Stimulated activated naive B cell treated with anti-CD40 and anti-IgM and Interleukin-4, amounts not matched to agents 10 μg/mL and 1 μg/mL and 100 μg/mL, for 72 hours (primary cell): ENCODE measurements around the gene C10orf88.
"Not testable (repeated sequence)": the region's sequence is repeated elsewhere in the genome, so short reads cannot be mapped to it uniquely, and the experiment has no call there.

Experiments used
- ATAC-seq, 2 donors: fragments of 150-1000 bp; cut with Tn5 transposase; replicated peaks; 2 replicates each; pipeline ENCODE4 v1.10.0; 2021; ENCODE audit warnings: moderate library complexity in 1 of 2
- DNase-seq: peaks from one replicate; pipeline ENCODE4 v3.0.0; 2021
- H3K27ac Mint-ChIP-seq: one replicate; pipeline ENCODE4 v1.8.0; 2022; ENCODE audit warnings: mild to moderate bottlenecking, mixed read lengths
- H3K27me3 Mint-ChIP-seq, 2 donors: one replicate each; pipeline ENCODE4 v1.8.0; 2022; ENCODE audit warnings: mixed read lengths in 2 of 2
- H3K36me3 Mint-ChIP-seq, 2 donors: one replicate each; pipeline ENCODE4 v1.8.0; 2022; ENCODE audit warnings: mixed read lengths in 2 of 2, mild to moderate bottlenecking in 1 of 2
- H3K4me1 Mint-ChIP-seq, 2 donors: one replicate each; pipeline ENCODE4 v1.8.0; 2022; ENCODE audit warnings: mixed read lengths in 2 of 2, mild to moderate bottlenecking in 1 of 2
- H3K4me3 Mint-ChIP-seq, 2 donors: one replicate each; pipeline ENCODE4 v1.8.0; 2022; ENCODE audit warnings: mild to moderate bottlenecking in 2 of 2, mixed read lengths in 2 of 2, moderate library complexity in 1 of 2
- H3K9me3 Mint-ChIP-seq, 2 donors: one replicate each; pipeline ENCODE4 v1.8.0; 2022; ENCODE audit warnings: mixed read lengths in 2 of 2, mild to moderate bottlenecking in 1 of 2

The C10orf88 gene

DNA sequence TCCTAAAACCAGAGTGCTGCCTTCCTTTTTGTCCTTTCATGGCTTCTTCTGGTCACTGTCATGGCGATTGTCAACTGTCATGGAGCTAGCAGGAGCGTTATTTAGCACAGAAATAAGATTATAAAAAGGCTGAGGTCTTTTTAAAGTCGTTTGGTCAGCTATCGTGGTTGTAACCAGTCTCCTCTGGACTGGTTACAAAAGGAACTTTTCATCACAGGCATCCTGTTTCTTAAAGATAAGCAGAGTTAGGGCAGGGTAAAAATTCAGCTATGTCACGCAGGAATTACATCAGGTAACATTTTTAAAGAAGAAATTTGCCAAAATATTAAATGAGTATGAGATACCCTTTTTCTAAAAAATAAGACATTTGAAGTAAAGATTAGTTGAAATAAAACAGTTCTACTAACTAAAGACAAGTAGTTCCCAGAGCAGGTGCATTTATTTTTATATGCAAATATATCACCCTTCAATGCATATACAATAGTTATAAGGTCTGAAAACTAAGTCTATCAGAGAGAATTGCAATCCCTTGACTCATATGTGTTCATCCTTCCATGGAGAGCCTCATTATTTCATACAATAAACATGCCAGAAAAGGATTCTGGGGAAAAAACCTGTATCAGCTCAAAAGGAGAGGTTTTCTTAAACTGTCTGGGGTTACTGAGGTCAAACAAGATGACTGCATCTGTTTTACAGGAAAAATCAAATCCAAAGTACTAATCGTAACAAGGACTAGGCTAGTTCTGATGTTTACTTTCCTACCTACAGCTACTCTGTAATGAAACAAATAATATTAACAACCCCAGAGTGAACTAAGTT lies 22.7 kb downstream of the C10orf88 start:
- no peaks in the 10 kb centered on the region for H3K27me3 Mint-ChIP-seq
- DNase-seq (no peak), ATAC-seq (no peak)
- H3K36me3 Mint-ChIP-seq: peaks cover 10 to 19% of the 10 kb centered on the region in 2 donors
- no peaks in the 10 kb centered on the region for H3K4me1 Mint-ChIP-seq
- no peak overlapping the region for H3K27ac Mint-ChIP-seq
- H3K9me3 Mint-ChIP-seq: no peaks in the 10 kb centered on the region
- no peak overlapping the region for H3K4me3 Mint-ChIP-seq

DNA sequence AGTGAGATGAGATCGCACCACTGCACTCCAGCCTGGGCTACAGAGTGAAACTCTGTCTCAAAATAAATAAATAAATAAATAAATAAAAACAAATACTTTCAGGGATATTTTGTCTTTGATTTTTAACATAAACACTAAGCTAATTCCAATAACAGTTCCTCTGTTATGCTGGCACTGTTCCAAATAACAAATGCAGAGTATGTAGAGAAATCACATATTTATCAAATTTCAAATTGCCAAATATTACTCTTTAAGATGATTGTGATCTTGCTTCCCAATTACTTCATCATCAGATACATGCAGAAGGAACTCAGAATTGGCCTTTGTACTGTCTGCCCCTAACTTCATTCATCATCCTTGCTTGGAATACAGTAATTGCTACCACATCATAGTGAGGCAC lies 23.9 kb downstream of the C10orf88 start:
- no peaks in the 10 kb centered on the region for H3K9me3 Mint-ChIP-seq
- ATAC-seq: no peak
- H3K4me3 Mint-ChIP-seq: no peak overlapping the region
- H3K27ac Mint-ChIP-seq: no peak overlapping the region
- H3K36me3 Mint-ChIP-seq: peaks cover 7 to 14% of the 10 kb centered on the region in 2 donors
- no peaks in the 10 kb centered on the region for H3K27me3 Mint-ChIP-seq
- DNase-seq: no peak
- no peaks in the 10 kb centered on the region for H3K4me1 Mint-ChIP-seq

DNA sequence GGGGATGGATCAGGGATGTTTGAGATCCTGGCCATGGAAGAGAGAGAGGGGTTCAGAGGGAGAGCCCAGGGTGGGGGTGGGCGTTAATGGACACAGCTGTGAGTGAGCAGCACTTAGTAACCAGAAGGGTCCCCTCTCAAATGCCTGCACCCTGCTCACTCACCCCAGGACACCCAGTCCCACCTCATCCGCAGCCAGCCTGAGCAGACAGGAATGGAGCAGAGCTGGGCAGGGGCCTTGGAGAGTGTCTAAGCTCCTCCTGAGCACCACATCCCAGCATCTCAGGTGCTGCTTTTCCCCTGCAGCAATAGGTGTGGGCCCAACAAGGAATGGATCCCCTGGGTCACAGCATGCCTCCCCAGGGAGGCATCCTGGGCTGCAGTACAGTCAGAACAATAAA lies 38.3 kb downstream of the C10orf88 start:
- Mint-ChIP-seq H3K9me3 (peaks cover 4 to 5% of the 10 kb centered on the region in 2 donors), H3K27me3 (peaks cover 0 to 9% of the 10 kb centered on the region in 2 donors), H3K27ac (no peak overlapping the region), H3K4me3 (no peak overlapping the region), H3K4me1 (no peaks in the 10 kb centered on the region), H3K36me3 (peaks cover 5 to 6% of the 10 kb centered on the region in 2 donors)
- ATAC-seq: no peak
- no peak for DNase-seq

DNA sequence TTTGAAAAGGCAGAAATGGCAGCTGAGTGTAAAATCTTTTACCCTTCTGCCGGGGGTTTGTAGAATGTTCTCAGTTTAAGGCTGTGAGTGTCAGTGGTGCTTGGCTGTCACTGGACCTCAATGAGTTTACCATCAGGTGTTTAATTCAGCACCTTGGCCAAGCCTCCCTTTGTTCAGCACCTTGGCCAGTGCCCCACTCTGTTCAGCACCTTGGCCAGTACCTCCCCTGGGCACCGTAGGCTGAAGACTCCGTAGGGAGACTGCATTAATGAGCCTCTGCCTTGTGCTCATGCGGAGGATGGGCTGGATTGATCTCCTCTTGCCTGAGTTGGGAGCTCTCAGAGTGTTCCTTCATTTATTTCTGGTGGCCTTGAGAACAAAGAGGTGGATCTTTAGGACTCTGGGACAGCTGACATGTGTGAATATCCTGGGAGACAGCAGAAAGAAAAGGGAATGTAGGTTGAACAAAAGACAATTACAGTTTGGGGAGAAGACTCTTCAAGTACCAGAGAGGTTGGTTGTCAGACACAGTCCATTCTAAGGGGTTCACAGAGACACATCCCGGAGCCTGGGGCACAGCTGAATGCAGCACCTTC lies 42.0 kb downstream of the C10orf88 start:
- Mint-ChIP-seq H3K27ac (no peak overlapping the region), H3K27me3 (peaks cover 8 to 22% of the 10 kb centered on the region in 2 donors), H3K36me3 (no peaks in the 10 kb centered on the region), H3K4me3 (no peak overlapping the region), H3K9me3 (peaks cover 0 to 5% of the 10 kb centered on the region in 2 donors), H3K4me1 (no peaks in the 10 kb centered on the region)
- peak; percentile 4 for DNase-seq
- ATAC-seq: peak; percentile 44 to 52

DNA sequence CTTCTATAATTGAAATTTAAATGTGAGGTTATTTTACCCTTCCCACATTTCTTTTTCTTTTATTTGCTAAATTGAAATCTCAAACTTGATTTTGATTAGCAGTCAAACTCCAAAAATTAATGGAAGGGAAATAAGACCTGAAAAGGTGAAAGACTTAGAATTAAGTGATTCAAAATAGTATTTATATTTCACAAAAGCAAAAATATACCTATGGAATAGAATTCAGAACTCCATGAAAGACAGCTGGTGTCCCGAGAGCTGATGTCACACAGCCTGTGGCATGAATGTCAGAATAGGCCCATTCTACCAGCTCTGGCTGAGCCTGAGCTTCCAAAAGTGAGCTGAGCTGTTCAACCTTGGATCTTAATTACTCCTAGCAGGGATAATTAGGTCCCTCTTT lies 43.7 kb downstream of the C10orf88 start, which contains the start of gene FAM24A:
TSS of gene FAM24A (plus strand) at position 301 of the 400 bp plus-strand sequence. CDS start 1,025 bp downstream, outside the sequence.
- H3K4me1 Mint-ChIP-seq: no peaks in the 10 kb centered on the region
- H3K27ac Mint-ChIP-seq: no peak within 1 kb of the TSS
- H3K36me3 Mint-ChIP-seq: no peaks in the 10 kb centered on the region
- H3K9me3 Mint-ChIP-seq: peaks cover 0 to 2% of the 10 kb centered on the region in 2 donors
- peaks cover 14 to 21% of the 10 kb centered on the region in 2 donors for H3K27me3 Mint-ChIP-seq
- DNase-seq: no peak
- ATAC-seq: no peak
- no peak within 1 kb of the TSS for H3K4me3 Mint-ChIP-seq

DNA sequence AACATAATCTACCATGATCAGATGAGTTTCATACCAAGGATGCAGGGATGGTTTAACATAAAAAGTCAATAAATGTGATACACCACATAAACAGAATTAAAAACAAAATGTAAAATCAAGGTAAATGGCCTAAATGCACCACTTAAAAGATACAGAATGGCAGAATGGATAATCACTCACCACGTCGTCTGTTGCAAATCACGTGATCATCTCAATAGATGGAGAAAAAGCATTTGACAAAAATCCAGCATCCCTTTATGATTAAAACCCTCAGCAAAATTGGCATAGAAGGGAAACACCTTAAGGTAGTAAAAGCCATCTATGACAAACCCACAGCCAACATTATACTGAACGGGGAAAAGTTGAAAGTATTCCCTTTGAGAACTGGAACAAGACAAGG lies 50.2 kb downstream of the C10orf88 start:
- not testable (repeated sequence) for H3K27ac Mint-ChIP-seq, H3K4me1 Mint-ChIP-seq, H3K9me3 Mint-ChIP-seq, H3K36me3 Mint-ChIP-seq, DNase-seq, ATAC-seq, H3K4me3 Mint-ChIP-seq
- peaks cover 48 to 53% of the 10 kb centered on the region in 2 donors for H3K27me3 Mint-ChIP-seq

DNA sequence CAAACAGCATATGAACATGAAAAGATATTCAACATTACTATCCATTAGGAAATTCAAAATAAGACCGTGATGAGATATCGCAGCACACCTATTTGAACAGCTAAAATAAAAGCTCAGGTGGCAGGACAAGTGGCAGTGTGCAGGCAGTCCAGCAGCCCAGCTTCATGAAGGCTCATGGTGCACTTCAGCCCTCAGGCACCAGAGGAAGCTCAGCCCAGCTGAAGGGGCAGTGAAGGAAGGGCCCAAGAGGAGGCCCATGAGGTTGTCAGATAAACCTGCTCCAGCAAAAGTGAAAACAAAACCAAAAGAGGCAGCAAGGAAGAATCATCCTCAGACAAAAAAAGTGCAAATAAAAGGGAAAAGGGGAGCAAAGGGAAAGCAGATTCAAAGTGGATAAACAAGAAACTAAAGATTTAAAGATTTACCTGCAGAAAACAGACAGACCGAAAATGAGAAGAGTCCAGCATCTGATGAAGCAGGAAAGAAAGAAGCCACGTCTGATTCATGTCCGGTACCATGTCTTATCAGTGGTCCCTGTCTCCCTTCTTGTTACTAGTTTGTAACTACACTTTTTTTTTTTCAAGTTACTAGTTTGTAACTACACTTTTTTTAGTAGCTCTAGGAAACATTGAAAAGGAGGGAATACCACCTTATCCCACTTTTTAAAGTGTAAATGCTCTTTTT lies 59.6 kb downstream of the C10orf88 start:
- Mint-ChIP-seq H3K27me3 (peaks cover 0 to 16% of the 10 kb centered on the region in 2 donors), H3K4me3 (no peak overlapping the region), H3K9me3 (no peaks in the 10 kb centered on the region), H3K4me1 (peaks cover 2 to 6% of the 10 kb centered on the region in 2 donors), H3K27ac (no peak overlapping the region), H3K36me3 (no peaks in the 10 kb centered on the region)
- no peak for ATAC-seq
- no peak for DNase-seq

DNA sequence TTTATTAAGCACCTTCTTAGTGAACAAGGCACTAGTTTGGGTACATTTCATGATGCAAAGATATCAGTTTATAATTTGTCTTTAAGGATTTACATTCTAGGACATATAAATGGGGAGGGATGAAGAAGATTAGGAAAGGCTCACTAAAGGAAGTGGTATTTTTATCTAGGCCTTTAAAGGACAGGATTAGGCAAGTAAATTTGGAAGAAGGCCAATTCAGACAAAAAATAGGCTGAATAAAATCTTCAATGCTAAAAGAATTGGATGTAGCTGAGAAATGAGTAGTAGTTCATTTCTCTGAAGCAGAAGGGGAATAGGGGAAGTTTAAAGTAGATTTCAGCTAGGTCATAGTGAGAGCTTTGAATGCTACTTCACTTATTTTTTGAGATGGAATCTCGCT lies 69.9 kb downstream of the C10orf88 start:
- peaks cover 9 to 14% of the 10 kb centered on the region in 2 donors for H3K4me1 Mint-ChIP-seq
- H3K4me3 Mint-ChIP-seq: no peak overlapping the region
- H3K27me3 Mint-ChIP-seq: no peaks in the 10 kb centered on the region
- no peak for DNase-seq
- no peaks in the 10 kb centered on the region for H3K9me3 Mint-ChIP-seq
- ATAC-seq: no peak
- H3K36me3 Mint-ChIP-seq: peaks cover 0 to 8% of the 10 kb centered on the region in 2 donors
- no peak overlapping the region for H3K27ac Mint-ChIP-seq

DNA sequence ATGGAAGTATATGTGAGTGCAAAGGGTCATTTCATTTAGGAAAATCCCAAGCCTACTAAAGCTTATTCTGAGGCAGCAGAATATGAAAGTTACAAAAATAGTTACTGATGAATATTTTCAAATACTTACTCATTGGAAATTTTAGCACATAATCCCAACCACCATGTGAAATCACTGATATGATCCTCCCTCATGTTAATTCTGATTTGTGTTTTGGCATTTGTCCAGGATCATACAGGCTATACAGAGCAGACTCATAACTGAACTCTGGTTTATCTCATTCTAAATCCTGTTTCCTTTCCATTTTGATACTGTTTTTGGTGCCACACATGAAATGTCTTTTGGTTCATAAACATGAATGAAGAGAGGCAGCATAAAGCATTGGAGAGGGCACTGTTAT lies 71.3 kb downstream of the C10orf88 start:
- H3K9me3 Mint-ChIP-seq: no peaks in the 10 kb centered on the region
- H3K4me1 Mint-ChIP-seq: peaks cover 17 to 27% of the 10 kb centered on the region in 2 donors
- ATAC-seq (no peak), DNase-seq (no peak)
- no peaks in the 10 kb centered on the region for H3K27me3 Mint-ChIP-seq
- peaks cover 4 to 7% of the 10 kb centered on the region in 2 donors for H3K36me3 Mint-ChIP-seq
- H3K4me3 Mint-ChIP-seq: no peak overlapping the region
- H3K27ac Mint-ChIP-seq: no peak overlapping the region
